ENCODE data around the gene COL6A3.

The COL6A3 gene

DNA sequence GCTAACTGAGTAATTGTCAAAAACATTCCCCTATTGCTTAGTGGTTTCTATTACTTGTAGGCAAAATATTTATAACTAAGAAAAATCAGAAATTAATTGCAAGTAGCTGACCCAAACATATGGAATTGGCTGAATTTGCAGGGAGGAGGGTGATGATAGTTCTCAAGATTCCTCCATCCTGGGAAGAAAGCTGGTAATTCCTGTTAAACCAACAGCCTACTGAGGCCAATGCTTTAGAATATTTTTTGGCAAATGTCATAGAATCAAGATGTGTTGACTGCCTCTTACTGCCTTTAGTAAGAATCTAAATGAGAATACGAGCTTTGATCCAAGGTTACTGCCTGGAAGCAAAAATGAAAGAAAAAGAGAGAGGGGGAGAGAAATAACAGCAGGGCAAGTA is 120.0 kb downstream of the COL6A3 start:
- TF ChIP-seq, protein P1, sequence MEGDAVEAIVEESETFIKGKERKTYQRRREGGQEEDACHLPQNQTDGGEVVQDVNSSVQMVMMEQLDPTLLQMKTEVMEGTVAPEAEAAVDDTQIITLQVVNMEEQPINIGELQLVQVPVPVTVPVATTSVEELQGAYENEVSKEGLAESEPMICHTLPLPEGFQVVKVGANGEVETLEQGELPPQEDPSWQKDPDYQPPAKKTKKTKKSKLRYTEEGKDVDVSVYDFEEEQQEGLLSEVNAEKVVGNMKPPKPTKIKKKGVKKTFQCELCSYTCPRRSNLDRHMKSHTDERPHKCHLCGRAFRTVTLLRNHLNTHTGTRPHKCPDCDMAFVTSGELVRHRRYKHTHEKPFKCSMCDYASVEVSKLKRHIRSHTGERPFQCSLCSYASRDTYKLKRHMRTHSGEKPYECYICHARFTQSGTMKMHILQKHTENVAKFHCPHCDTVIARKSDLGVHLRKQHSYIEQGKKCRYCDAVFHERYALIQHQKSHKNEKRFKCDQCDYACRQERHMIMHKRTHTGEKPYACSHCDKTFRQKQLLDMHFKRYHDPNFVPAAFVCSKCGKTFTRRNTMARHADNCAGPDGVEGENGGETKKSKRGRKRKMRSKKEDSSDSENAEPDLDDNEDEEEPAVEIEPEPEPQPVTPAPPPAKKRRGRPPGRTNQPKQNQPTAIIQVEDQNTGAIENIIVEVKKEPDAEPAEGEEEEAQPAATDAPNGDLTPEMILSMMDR (conservative IDR thresholded peaks at IDR 0.05; ENCODE audit: low read depth, low read length): no peak
- no peak for DNase-seq (ENCODE audit: low read depth)
- no peak overlapping the region for H3K4me3 ChIP-seq (ENCODE audit: low read length)

DNA sequence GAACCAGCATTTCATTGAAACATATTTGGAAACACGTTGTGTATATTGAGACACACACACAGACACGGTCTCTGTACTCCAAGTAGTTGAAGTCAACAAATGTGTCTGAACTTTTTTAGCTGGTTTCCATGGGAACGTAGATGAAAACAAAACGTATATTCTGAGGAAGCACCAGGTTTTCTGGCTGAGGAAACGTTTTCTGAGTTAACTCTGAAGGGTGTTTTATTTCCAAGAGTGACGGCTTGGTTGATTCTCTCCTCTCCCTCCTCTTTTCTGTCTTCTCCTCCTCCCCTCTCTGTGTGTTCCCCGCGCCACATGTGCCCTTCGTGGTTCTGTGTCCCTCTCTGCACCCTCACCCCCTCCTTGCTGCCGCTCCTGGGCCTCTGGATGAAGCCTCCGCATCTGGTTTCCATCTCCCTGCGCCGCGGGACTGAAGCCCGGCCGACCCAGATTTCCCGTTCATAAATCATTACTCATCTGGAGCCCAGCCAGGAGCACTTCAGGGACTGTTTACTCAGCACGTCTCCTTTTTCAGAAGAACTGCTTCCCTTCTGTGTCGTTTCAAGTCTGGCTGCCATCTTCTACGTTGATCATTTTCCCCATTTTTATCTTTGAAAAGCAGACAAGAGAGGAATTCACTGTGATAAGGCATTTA is 122.7 kb downstream of the COL6A3 start:
- peak overlapping the region; percentile 17 for H3K4me3 ChIP-seq (ENCODE audit: low read length)
- DNase-seq (ENCODE audit: low read depth): peak; percentile 84
- TF ChIP-seq, protein P1 (conservative IDR thresholded peaks at IDR 0.05; ENCODE audit: low read depth, low read length): no peak

GRCh38 chr2:237290261-237290660 is 123.7 kb downstream of the COL6A3 start:
- no peak for DNase-seq (ENCODE audit: low read depth)
- no peak overlapping the region for H3K4me3 ChIP-seq (ENCODE audit: low read length)
- TF ChIP-seq, protein P1 (conservative IDR thresholded peaks at IDR 0.05; ENCODE audit: low read depth, low read length): no peak

DNA sequence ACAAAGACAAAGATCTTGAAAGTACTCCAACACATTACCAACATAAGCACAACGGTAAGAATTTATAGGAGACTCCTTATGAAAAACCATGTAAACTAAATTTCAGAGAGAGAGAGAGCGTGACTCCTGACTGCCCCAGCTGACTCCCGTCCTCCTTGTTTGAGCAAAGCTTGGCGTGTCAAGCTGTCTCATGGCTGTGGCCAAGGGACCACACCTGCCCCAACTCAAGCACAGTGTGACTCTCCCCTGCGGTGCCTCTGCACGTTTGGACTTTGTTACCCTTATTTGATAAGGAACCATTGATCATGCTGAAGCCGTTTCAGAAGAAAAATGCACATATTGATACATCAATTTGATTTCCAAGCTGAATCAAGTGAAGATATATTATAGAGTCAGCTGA is 124.8 kb downstream of the COL6A3 start:
- no peak overlapping the region for H3K4me3 ChIP-seq (ENCODE audit: low read length)
- no peak for DNase-seq (ENCODE audit: low read depth)
- TF ChIP-seq, protein P1 (conservative IDR thresholded peaks at IDR 0.05; ENCODE audit: low read depth, low read length): no peak

GRCh38 chr2:237287872-237288271 is 126.1 kb downstream of the COL6A3 start:
- TF ChIP-seq, protein P1 (conservative IDR thresholded peaks at IDR 0.05; ENCODE audit: low read depth, low read length): no peak
- DNase-seq (ENCODE audit: low read depth): no peak
- H3K4me3 ChIP-seq (ENCODE audit: low read length): no peak overlapping the region

DNA sequence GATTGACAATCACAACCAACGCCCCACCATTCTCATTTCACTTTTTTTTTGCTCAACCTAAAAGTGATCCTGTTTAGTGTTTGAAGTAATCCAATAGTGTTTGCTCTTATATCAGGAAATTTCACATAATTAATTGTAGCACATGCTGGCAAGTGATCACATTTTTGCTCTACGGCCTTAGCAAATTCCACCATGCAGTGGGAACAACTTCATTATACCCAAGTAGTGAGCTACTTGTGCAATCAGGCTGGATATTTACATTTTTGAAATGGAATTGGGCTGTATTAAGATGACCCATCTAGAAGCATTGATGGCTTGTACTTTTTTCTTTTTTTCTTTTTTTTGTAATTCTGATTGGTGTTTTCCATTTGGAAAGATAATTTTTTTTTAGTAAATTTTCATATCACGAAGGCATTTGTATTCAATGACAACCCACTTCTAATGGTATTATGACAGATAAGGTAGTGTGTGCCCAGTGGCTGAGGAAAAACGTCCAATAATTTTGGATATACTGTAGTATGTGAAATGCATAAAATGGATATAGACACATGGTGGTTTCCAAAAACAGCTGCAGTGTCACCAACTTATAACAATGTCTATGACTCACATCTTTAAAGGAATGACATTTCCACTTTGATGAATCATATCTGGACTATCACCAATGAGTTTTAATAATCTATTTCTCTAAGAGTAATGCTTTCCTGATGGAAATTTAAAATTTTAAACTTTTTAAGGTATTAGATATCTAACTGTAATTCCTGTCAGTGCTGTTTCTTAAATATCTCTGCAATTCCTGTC is 130.6 kb downstream of the COL6A3 start:
- TF ChIP-seq, protein P1 (conservative IDR thresholded peaks at IDR 0.05; ENCODE audit: low read depth, low read length): no peak
- no peak for DNase-seq (ENCODE audit: low read depth)
- H3K4me3 ChIP-seq (ENCODE audit: low read length): no peak overlapping the region

All from retinal pigment epithelial cell (primary cell).